Measurements from ENCODE around the gene DCTN3.

DNA sequence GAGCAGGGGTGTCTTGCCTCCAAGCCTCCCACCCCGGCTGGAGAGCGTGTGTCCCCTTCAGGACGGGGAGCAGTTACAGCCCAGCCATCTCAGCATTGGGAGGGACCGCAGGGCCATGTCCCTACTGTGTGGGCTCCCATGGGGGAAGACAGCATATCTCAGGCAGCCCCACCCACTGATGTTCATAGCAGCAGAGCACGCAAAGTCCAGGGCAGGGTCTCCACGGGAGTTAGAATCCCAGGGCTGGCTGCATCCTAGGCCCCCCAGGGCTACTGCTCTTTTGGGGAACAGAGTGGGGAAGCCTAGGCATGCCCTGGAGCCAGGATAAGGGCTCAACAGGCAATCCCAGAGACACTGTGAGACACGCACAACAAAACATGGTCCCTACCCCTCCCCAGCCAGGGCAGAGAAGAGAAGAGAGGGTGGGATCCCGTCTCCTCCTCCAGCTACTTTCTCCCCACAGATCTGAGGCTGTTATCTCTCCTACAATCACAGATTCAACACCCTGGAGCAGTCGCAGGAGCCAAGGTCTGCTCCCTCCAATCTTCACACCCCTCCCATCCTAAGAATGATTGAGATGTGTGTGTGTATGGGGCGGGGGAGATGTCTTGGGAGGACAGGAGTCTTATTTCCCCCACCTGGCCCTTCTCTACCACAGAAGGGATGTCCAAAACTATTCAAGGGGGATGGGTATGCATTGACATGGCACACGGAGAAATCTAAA, 34.2 kb downstream of the DCTN3 start:
- no peak for TF ChIP-seq CTCF (IDR thresholded peaks at IDR 0.05; ENCODE audit: insufficient read depth, low read depth, low read length)
- no peak for TF ChIP-seq EZH2 (IDR thresholded peaks at IDR 0.05; ENCODE audit: insufficient read depth, low read length)

Data from astrocyte (in vitro differentiated cells and primary cell).